Stimulated activated CD8-positive, alpha-beta memory T cell treated with anti-CD3 and anti-CD28 coated beads, Interleukin-4, amount 100 ng/mL, for 24 hours (primary cell): Measurements from ENCODE around the gene LRRC55.

Experiments
- DNase-seq: peaks from one replicate; pipeline ENCODE4 v3.0.0-alpha.2; 2020; ENCODE audit warnings: low read depth

LRRC55 gene

GRCh38 chr11:57181678-57182305, at the start of gene LRRC55:
TSS of gene LRRC55 (plus strand) at chr11:57181953. CDS start at chr11:57182023, 70 bp downstream.
- DNase-seq = no peak

- no peak for DNase-seq
Measured at GRCh38 chr11:57133366-57134038, 48.3 kb upstream of the LRRC55 start.

- no peak for DNase-seq
Measured at GRCh38 chr11:57134284-57134683, 47.5 kb upstream of the LRRC55 start.

- no peak for DNase-seq
Measured at GRCh38 chr11:57135020-57135751, 46.6 kb upstream of the LRRC55 start.

- no peak for DNase-seq
Measured at GRCh38 chr11:57140568-57140967, 41.2 kb upstream of the LRRC55 start.

- DNase-seq = no peak
Measured at GRCh38 chr11:57143459-57143858, 38.3 kb upstream of the LRRC55 start.

- no peak for DNase-seq
Measured at GRCh38 chr11:57144075-57144474, 37.7 kb upstream of the LRRC55 start.

- DNase-seq = no peak
Measured at GRCh38 chr11:57144531-57145320, 37.0 kb upstream of the LRRC55 start.

- no peak for DNase-seq
Measured at GRCh38 chr11:57146301-57146700, 35.5 kb upstream of the LRRC55 start.

- DNase-seq = no peak
Measured at GRCh38 chr11:57148621-57149020, 33.1 kb upstream of the LRRC55 start.

GRCh38 chr11:57150454-57150917, 31.3 kb upstream of the LRRC55 start:
- DNase-seq = no peak

GRCh38 chr11:57152134-57152533, 29.6 kb upstream of the LRRC55 start:
- DNase-seq = no peak

- DNase-seq = no peak
Measured at GRCh38 chr11:57153448-57153847, 28.3 kb upstream of the LRRC55 start.

- no peak for DNase-seq
Measured at GRCh38 chr11:57154739-57155138, 27.0 kb upstream of the LRRC55 start.

GRCh38 chr11:57155400-57155799, 26.4 kb upstream of the LRRC55 start:
- no peak for DNase-seq

- no peak for DNase-seq
Measured at GRCh38 chr11:57155838-57156607, 25.7 kb upstream of the LRRC55 start.

- DNase-seq = no peak
Measured at GRCh38 chr11:57156928-57157327, 24.8 kb upstream of the LRRC55 start.

- DNase-seq = no peak
Measured at GRCh38 chr11:57157624-57158023, 24.1 kb upstream of the LRRC55 start.

GRCh38 chr11:57158180-57158579, 23.6 kb upstream of the LRRC55 start:
- DNase-seq = no peak

- no peak for DNase-seq
Measured at GRCh38 chr11:57158599-57158998, 23.2 kb upstream of the LRRC55 start.

- no peak for DNase-seq
Measured at GRCh38 chr11:57160665-57161064, 21.1 kb upstream of the LRRC55 start.

GRCh38 chr11:57161351-57161750, 20.4 kb upstream of the LRRC55 start:
- no peak for DNase-seq
